Hematopoietic multipotent progenitor cell treated with erythropoietin and hydrocortisone succinate and interleukin-3 and kit ligand, for 8 days (in vitro differentiated cells): ENCODE measurements around the gene ITGAV.

Source experiments
- DNase-seq: peaks from one replicate; pipeline ENCODE4 v3.0.0-alpha.2; 2015

The ITGAV gene

DNA sequence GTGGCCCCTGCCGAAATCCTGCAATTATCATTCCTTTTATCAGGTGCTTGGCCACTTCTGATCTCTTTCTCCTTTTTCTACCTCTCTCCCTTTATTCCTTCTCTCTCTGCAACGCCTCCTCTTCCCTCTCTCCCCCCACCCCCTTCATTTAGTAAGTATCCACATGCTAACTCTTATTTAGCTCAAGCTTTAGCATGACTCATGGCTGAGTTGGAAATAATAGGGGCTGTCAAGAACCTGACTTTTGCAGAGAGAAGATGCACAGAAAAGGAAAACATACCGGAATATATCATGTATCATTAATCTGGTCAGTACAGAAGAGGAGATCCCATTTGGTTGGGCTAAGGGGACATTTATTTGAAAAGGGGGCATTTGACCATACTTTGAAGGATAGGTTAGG is 137.1 kb downstream of the ITGAV start:
- no peak for DNase-seq

GRCh38 chr2:186728631-186729030 is 138.8 kb downstream of the ITGAV start:
- no peak for DNase-seq
